ENCODE results near the gene SMCHD1.
"Not testable (repeated sequence)": the region's sequence is repeated elsewhere in the genome, so short reads cannot be mapped to it uniquely, and the experiment has no call there.

SMCHD1 gene

DNA sequence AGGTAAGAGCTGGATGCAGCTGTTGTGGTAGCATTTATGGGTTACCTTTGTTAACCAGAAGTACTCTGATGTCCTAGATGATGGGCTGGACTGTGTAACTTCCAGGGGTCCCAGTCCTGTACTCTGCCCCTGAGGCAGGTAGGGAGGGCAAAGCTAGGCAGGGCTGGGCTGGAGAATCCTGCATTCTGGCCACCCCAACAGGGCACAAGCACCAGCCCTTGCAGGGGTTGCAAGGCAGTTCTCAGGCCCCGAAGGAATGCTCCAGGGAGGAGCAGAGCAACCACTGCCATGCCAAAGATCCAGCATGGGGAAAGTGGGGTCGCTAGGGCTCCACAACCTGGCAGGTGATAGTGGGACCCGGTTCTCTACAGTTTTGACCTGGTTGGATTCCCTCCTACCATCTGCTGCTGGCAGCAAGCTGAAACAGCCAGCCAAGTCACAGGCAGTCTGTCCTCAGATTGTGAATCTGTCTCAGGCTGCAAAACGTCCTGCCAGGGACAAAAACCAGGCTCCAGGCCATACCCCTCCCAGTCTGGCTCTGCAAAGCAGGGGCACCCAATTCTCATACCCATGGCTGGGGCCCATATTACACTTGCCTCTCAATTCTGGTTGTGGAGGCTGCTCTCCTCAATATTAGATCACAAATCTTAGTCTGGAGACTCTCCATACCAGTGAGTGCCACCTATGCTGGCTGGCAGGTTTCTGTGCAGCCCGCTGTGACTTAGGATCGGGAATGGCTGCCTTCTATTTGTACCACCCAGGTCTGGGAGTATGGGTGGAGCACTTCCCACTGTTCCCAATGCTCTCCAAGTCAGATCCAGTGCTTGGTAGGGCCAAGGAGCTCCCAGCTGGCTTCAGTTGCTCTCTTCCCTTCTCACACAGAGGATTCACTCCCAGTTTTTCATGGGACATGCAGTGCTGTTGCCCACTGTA is 61.1 kb downstream of the SMCHD1 start:
- DNase-seq (ENCODE audit: low read depth), result no peak

DNA sequence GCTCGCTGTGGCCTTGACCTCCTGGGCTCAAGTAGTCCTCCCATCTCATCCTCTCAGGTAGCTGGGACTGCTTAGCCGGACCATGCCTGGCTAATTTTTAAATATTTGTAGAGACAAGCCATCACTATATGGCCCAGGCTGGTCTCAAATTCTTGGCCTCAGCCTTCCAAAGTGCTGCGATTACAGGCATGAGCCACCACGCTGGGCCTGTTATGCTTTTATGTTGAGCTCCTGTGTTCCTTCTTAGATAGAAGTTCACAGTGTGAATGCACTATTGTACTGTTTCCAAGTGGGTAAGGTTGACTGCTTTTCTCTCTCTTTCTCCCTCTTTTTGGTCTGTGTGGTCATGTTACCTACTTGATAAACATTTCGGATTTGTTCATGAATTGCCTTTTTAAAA is 61.9 kb downstream of the SMCHD1 start:
- no peak for DNase-seq (ENCODE audit: low read depth)

- no peak for DNase-seq (ENCODE audit: low read depth)
Measured at GRCh38 chr18:2719040-2719439, 63.5 kb downstream of the SMCHD1 start.

- no peak for DNase-seq (ENCODE audit: low read depth)
Measured at GRCh38 chr18:2723207-2723606, 67.7 kb downstream of the SMCHD1 start.

- no peak for DNase-seq (ENCODE audit: low read depth)
Measured at GRCh38 chr18:2729757-2730156, 74.2 kb downstream of the SMCHD1 start.

GRCh38 chr18:2736823-2737222 is 81.3 kb downstream of the SMCHD1 start:
- no peak for DNase-seq (ENCODE audit: low read depth)

DNA sequence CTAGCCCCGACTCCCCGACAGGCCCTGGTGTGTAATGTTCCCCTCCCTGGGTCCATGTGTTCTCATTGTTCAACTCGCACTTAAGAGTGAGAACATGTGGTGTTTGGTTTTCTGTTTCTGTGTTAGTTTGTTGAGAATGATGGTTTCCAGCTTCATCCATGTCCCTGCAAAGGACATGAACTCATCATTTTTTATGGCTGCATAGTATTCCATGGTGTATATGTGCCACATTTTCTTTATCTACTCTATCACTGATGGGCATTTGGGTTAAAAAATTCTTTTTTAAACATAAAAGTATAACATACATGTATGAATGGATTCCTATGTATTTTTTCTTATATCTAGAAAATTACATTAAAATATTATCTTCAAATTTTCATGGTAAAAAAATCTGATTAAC is 84.6 kb downstream of the SMCHD1 start:
- not testable (repeated sequence) for DNase-seq (ENCODE audit: low read depth)

DNA sequence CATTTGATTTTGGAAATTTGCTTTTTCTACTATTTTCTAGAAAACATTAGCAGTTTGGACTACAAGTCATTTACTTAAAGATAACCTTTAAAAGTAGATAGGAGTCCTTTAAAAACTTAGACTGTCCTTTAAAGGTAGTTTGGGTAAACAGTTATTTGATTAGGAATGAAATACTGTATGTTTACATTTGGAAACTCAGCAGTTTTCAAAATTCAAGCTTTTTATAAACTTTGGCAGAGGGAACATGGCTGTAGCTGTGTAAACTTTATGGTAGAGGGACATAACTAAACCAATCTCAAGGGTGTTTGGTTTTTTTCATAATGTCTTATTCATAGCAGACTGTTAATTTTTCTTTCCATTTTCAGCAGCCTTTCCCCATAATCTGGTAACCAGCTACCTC is 90.7 kb downstream of the SMCHD1 start:
- DNase-seq (ENCODE audit: low read depth), result no peak

- DNase-seq (ENCODE audit: low read depth), result no peak
Measured at GRCh38 chr18:2758309-2758708, 102.8 kb downstream of the SMCHD1 start.

GRCh38 chr18:2774669-2775068 is 119.1 kb downstream of the SMCHD1 start:
- no peak for DNase-seq (ENCODE audit: low read depth)

- no peak for DNase-seq (ENCODE audit: low read depth)
Measured at GRCh38 chr18:2776601-2777000, 121.1 kb downstream of the SMCHD1 start.

GRCh38 chr18:2777241-2777640 is 121.7 kb downstream of the SMCHD1 start:
- no peak for DNase-seq (ENCODE audit: low read depth)

DNA sequence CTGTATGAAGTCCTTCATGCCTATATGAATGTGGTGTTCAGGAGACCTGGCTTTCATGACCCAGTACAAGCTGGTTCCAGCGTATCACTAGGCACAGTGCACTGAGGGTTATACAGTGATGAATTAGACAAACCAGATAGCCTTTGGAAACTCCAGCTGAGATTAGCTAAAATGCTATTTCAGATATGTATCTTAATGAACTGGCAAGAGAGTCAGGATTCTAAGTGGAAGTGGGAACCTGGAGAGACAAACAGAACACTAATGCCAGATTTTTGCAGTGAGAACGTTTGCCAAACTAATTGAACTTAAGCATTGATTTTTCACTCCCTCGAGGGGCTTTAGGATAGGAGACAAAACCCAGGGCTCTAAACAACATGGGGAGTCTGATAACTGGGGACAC is 125.2 kb downstream of the SMCHD1 start:
- DNase-seq (ENCODE audit: low read depth), result no peak

DNA sequence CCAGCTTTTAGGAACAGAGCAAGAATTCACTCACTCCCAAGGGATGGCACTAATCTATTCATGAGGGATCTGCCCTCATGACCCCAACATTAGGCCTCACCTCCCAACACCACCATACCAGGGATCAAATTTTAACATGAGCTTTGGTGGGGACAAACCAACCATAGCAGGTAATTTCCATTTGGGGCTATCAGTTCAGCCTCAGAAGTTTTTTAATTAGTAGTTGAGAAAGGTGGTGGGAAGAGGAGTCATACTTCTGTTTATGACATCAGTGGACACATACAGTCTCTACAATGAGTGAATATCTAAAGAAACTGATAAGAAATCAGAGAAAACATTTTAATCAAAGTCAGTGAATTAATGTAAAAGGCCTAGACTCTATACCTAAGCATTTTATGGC is 131.7 kb downstream of the SMCHD1 start:
- no peak for DNase-seq (ENCODE audit: low read depth)

DNA sequence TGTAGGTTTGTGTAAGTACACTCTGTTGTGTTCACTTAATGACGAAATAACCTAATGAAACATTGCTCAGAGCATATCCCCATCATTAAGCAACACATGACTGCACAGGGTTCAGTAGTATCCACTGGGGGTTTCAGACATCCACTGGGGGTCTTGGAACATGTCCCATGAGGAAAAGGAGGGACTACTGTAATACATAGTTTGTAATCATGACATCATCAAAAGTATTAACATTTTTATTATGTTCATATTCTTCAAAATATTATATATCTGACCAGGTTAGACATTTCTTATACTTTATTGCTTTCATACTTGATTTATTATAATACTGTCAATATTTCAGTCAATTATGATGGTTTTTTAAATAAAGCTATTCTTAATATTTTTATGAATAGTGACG is 136.9 kb downstream of the SMCHD1 start:
- DNase-seq (ENCODE audit: low read depth), result no peak

DNA sequence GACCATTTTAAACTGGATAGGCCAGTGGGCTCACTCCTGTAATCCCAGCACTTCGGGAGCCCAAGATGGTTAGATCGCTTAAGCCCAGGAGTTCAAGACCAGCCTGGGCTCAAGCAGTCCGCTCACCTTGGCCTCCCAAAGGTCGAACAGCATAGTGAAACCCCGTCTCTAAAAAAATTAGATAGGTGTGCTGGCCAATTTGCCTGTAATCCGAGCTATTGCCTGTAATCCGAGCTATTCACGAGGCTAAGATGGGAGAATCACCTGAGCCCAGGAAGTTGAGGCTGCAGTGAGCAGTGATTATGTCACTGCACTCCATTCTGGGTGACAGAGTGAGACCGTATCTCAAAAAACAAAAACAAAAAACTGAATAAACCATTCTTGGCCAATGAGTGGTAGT is 138.6 kb downstream of the SMCHD1 start:
- no peak for DNase-seq (ENCODE audit: low read depth)

DNA sequence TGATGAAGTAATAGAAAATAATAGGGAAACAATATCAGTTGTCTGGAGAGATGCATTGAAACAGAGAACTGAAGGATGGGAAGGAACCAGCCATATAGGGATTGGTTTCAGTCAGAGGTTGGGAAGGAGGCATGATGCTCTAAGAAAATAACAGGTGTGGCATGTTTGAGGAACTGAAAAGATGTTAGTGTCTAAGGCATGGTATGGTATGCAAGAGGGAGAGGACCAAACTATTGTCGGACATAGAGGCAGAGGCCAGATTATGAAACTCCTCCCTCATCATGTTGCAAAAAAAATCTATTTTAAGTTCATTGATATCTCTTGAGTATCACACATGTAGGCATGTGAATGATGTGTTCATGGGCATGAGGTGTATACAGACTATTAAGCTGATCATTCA is 142.4 kb downstream of the SMCHD1 start:
- DNase-seq (ENCODE audit: low read depth), result no peak

GRCh38 chr18:2799369-2799768 is 143.8 kb downstream of the SMCHD1 start:
- no peak for DNase-seq (ENCODE audit: low read depth)

GRCh38 chr18:2805970-2806943 is 150.7 kb downstream of the SMCHD1 start:
- no peak for DNase-seq (ENCODE audit: low read depth)

DNA sequence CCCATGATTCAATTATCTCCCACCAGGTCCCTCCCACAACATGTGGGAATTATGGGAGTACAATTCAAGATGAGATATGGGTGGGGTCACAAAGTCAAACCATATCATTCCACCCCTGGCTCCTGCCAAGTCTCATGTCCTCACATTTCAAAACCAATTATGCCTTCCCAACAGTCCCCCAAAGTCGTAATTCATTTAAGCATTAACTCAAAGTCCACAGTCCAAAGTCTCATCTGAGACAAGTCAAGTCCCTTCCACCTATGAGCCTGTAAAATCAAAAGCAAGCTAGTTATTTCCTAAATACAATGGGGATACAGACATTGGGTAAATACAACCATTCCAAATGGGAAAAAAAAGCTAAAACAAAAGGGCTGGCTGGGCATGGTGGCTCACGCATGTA is 153.1 kb downstream of the SMCHD1 start:
- not testable (repeated sequence) for DNase-seq (ENCODE audit: low read depth)

DNA sequence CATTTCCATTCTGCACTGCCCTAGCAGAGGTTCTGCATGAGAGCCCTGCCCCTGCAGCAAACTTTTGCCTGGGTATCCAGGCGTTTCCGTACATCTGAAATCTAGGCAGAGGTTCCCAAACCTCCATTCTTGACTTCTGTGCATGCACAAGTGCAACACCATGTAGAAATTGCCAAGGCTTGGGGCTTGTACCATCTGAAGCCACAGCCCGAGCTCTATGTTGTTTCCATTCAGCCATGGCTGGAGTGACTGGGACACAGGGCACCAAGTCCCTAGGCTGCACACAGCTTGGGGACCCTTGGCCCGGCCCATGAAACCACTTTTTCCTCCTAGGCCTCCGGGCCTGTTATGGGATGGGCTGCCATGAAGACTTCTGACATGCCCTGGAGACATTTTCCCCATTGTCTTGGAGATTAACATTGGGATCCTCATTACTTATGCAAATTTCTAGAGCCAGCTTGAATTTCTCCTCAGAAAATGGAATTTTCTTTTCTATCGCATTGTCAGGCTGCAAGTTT is 154.2 kb downstream of the SMCHD1 start:
- DNase-seq (ENCODE audit: low read depth), result not testable (repeated sequence)

DNA sequence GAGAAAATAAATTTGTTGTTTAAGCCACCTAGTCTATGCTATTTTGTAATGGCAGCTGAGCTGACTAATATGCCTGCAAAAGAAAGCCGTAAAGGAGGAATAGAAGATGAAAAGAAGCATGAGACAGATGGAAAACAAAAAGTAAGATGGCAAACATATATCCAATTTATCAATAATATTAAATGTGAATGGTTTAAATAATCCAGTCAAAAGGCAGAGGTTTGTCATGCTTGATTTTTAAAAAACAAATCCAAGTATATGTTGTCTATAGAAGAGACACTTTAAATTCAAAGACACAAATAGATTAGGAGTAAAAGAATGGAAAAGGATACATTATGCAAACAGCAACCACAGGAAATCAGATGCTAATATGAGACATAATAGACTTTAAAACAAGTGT is 155.9 kb downstream of the SMCHD1 start:
- no peak for DNase-seq (ENCODE audit: low read depth)

- DNase-seq (ENCODE audit: low read depth), result no peak
Measured at GRCh38 chr18:2814928-2815327, 159.4 kb downstream of the SMCHD1 start.

All from stimulated activated CD8-positive, alpha-beta memory T cell treated with anti-CD3 and anti-CD28 coated beads, Interleukin-12 subunit alpha, Interleukin-12 subunit beta, amount 100 ng/mL, for 4 hours (primary cell).